ENCODE results near the gene SHOX. TPM values are rescaled to one million over a fixed set of nuclear protein-coding genes. Genes with fewer than 3 reads are reported as not detected.

Gene SHOX
- total RNA-seq, 2 donors from 2014 or later = not detected

DNA sequence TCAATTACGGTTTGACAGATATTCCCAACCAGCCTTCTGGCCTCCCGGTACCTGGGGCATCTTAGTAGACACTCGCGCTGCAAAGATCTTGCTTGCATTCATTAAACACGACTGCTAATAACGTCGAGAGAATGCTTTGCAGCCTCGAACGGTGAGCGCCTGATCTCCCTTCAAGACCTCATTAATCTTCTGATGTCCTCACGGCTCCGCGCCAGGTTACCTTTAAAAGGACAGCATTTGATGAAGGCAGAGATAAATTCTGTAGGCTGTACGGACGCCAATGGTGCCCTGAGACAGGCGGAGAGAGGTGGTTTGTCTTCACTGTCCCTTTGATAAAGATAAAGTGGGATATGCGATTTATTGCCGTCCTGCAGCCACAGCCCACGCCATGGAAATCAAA lies 64.2 kb downstream of the SHOX start:
- TF ChIP-seq, protein P1, sequence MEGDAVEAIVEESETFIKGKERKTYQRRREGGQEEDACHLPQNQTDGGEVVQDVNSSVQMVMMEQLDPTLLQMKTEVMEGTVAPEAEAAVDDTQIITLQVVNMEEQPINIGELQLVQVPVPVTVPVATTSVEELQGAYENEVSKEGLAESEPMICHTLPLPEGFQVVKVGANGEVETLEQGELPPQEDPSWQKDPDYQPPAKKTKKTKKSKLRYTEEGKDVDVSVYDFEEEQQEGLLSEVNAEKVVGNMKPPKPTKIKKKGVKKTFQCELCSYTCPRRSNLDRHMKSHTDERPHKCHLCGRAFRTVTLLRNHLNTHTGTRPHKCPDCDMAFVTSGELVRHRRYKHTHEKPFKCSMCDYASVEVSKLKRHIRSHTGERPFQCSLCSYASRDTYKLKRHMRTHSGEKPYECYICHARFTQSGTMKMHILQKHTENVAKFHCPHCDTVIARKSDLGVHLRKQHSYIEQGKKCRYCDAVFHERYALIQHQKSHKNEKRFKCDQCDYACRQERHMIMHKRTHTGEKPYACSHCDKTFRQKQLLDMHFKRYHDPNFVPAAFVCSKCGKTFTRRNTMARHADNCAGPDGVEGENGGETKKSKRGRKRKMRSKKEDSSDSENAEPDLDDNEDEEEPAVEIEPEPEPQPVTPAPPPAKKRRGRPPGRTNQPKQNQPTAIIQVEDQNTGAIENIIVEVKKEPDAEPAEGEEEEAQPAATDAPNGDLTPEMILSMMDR (IDR thresholded peaks at IDR 0.05) = no peak

DNA sequence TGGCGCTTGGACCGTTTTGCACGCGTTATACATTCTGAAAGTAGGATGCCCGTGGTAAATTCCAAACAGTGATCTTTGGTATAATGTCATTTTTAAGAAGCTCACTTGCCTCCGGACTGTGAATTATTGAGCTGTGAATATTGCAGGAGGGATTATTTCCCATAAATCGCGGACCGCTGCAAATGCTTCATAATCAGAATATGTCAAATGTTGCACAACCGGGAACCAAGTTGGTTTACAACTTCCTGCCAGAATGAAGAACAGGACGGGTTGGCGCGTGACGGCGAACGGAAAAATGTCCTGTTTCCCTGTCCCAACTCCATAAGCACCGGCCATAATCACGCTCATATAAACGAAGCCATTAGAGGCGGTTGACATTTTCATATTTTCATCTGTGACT lies 67.6 kb downstream of the SHOX start:
- TF ChIP-seq, protein P1 (IDR thresholded peaks at IDR 0.05) = no peak
- H3K9me3 ChIP-seq = peaks cover 0 to 25% of the 10 kb centered on the region in 2 donors
- no peaks in the 10 kb centered on the region for H3K36me3 ChIP-seq

More for the DNA sequence above, 64.2 kb downstream of the SHOX start:
- H3K9me3 ChIP-seq = peaks cover 0 to 25% of the 10 kb centered on the region in 2 donors
- H3K36me3 ChIP-seq = no peaks in the 10 kb centered on the region
- DNase-seq (ENCODE audit: low spot score) = no peak
- no peaks in the 10 kb centered on the region for H3K4me1 ChIP-seq
- no peak overlapping the region for H3K27ac ChIP-seq
- no peaks in the 10 kb centered on the region for H3K27me3 ChIP-seq
- no peak overlapping the region for H3K4me3 ChIP-seq

DNA sequence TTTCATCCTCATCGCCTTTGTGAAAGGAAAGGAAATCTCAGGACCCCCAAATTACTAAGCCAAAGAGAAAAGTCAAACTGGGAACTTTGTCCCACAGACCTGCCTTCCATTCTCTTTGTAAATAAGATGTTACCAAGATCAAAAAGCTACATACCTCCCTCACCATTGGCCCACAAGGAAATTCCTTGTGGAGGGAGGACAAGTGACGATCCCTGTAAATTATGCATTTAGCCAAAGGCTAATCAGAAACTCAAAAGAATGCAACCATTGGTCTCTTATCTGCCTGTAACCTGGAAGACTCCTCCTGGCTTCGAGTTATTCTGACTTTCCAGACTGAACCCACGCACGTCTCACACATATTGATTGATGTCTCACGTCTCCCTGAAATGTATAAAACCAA lies 70.3 kb downstream of the SHOX start:
- Histone ChIP-seq H3K27me3 (no peaks in the 10 kb centered on the region), H3K27ac (no peak overlapping the region), H3K9me3 (peaks cover 0 to 23% of the 10 kb centered on the region in 2 donors), H3K36me3 (no peaks in the 10 kb centered on the region), H3K4me1 (no peaks in the 10 kb centered on the region), H3K4me3 (no peak overlapping the region)
- DNase-seq (ENCODE audit: low spot score) = no peak
- TF ChIP-seq, protein P1 (IDR thresholded peaks at IDR 0.05) = no peak

More for the DNA sequence above, 67.6 kb downstream of the SHOX start:
- no peak overlapping the region for H3K4me3 ChIP-seq
- no peak for DNase-seq (ENCODE audit: low spot score)
- H3K27me3 ChIP-seq = no peaks in the 10 kb centered on the region
- no peaks in the 10 kb centered on the region for H3K4me1 ChIP-seq
- H3K27ac ChIP-seq = no peak overlapping the region

DNA sequence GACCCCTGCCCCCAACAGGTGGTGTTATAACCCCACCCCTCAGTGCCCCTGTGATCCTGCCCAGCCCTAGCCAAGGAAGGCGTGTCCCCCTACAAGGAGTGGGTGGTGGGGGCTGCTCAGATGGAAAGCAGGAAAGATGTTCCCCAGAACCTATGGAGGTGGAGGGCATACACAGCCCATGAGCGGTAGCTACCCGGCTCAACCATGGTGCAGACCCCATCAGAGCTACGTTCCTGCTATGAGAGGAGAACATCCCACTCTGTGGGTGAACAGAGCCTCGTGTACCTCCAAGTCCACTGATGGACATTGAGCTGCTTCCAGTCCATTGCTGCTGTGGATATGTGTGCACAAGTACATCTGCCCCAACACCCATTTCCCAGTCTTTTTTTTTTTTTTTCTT lies 71.1 kb downstream of the SHOX start:
- no peaks in the 10 kb centered on the region for H3K36me3 ChIP-seq
- no peak overlapping the region for H3K27ac ChIP-seq
- no peak overlapping the region for H3K4me3 ChIP-seq
- no peaks in the 10 kb centered on the region for H3K4me1 ChIP-seq
- H3K27me3 ChIP-seq = no peaks in the 10 kb centered on the region
- TF ChIP-seq, protein P1 (IDR thresholded peaks at IDR 0.05) = no peak
- DNase-seq (ENCODE audit: low spot score) = no peak
- H3K9me3 ChIP-seq = peaks cover 0 to 26% of the 10 kb centered on the region in 2 donors

DNA sequence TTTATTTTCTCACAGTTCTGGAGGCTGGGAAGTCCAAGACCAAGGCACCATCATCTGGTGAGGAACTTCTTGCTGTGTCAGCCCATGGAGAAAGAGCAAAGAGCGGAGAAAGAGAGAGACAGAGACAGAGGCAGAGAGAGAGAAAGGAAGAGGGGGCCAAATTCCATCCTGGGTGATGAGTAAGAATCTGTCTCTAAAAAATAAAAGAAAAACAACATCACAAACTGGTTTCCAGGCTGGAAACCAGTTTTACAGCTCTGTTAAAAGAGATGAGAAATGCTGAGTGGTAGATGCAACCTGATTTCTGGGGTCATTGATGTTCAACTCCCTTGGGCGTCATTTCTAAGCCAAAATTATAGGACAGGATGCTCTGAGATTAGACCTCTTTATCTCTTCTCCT lies 72.9 kb downstream of the SHOX start:
- Histone ChIP-seq H3K27ac (no peak overlapping the region), H3K4me3 (no peak overlapping the region), H3K9me3 (peaks cover 0 to 27% of the 10 kb centered on the region in 2 donors), H3K27me3 (no peaks in the 10 kb centered on the region), H3K36me3 (no peaks in the 10 kb centered on the region), H3K4me1 (no peaks in the 10 kb centered on the region)
- TF ChIP-seq, protein P1 (IDR thresholded peaks at IDR 0.05) = no peak
- no peak for DNase-seq (ENCODE audit: low spot score)

DNA sequence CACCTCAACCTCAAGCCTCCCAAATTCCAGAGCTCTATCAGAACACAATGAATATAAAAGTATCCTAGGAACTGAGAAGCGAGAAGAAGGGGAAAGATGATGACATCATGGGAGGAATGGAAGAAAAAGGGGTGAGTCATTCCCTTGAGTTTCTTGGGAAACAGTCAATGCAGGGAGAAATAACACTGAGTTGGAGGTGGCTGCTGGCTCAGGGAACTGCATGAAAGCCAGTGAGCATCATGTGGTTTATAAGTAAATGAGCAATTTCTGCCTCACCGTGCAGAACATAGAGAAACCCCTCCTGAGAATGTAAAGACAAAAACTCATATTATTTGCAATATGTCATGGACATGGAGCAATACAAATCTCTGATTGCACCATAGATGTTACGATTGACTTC lies 73.3 kb downstream of the SHOX start:
- Histone ChIP-seq H3K4me1 (no peaks in the 10 kb centered on the region), H3K4me3 (no peak overlapping the region), H3K36me3 (no peaks in the 10 kb centered on the region), H3K27me3 (no peaks in the 10 kb centered on the region), H3K27ac (no peak overlapping the region), H3K9me3 (peaks cover 0 to 27% of the 10 kb centered on the region in 2 donors)
- TF ChIP-seq, protein P1 (IDR thresholded peaks at IDR 0.05) = no peak
- DNase-seq (ENCODE audit: low spot score) = no peak

All from right atrium auricular region (tissue), 2 donors.